Amniotic stem cell (primary cell): ENCODE data around the gene CRBN.

Experiments used
- DNase-seq: peaks from one replicate; lab custom pipeline; 2025; lab: John Stamatoyannopoulos, UW

The CRBN gene

DNA sequence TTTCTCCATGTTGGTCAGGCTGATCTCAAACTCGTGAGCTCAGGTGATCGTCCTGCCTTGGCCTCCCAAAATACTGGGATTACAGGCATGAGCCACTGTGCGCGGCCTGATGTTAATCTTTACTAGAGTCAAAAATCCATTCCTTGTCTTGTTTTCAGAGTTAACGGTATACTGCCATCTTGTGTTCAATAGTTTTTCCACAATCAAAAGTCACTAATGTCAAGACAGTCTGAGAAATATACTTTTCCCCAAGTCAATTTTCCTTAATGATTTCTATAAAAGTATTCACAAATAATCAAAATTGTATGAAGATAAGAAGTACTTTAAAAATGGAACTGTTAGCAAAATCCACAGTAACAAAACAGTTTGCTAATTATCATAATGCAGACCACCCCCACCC, 8.5 kb downstream of the CRBN start:
- no peak for DNase-seq

- no peak for DNase-seq
Measured at GRCh38 chr3:3165650-3166049, 13.8 kb downstream of the CRBN start.

DNA sequence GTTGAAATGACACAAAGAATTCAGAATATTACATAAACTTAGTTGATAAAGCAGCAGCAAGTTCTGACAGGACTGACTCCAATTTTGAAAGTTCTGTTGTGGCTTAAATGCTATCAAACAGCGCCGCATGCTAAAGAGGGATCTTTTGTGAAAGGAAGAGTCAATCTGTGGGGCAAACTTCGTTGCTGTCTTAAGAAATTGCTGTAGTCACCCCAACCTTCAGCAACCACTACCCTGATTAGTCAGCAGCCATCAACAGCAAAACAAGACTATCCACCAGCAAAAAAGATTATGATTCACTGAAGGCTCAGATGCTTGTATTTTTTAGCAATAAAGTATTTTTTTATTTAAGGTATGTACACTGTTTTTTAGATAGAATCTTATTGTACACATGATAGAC, 14.2 kb downstream of the CRBN start:
- no peak for DNase-seq

DNA sequence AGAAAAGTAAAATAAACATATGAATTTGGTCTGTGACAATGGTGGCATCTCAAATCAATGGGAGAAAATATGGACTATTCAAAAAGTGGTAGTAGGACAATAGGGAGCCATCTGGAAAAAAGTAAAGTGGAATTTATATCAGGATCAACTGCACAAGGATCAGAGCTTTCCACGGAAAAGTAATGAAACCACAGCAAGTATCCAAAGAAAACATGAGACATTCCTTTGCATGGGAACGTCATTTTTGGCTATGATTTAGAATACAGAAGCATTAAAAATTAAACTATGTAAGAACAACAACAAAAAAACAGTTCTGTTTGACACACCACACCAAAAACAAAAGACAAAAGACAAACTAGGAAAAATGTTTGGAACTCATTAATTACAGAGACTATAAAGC, 18.7 kb downstream of the CRBN start:
- DNase-seq, result no peak

GRCh38 chr3:3157484-3157883, 22.0 kb downstream of the CRBN start:
- no peak for DNase-seq

DNA sequence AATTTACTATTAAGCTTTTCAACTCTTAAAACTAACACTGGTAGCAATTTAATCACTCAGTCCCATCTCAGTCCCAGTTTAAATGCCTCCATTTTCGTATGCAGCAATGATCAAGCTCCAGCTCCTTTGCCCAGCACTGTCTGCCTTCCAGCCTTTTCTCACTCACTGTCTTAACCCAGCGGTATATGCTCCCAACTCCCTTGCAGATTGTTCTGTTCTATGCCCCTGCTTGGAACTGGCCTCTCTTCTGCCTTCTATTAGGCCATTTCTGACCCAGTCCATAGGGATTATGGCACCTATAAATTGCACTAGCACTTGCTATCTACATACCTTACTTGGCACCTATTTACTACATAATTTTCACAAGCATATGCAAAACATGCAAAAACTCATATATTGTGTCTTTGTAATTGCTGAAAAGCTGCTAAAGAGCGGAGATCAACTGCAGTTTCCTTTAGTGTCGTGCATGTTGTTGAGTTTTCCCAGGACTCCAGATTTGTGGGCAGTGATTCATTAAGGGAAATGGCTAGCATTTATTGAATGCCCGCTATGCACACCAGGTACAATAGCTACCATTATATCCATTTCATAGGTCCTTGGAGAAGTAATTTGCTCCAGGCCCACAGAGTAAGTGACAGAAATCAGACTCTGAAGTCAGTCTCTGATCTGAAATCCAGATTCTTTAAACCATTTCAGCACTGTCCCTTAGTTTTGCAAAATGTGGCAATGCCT, 24.4 kb downstream of the CRBN start:
- DNase-seq, result no peak

GRCh38 chr3:3151513-3151912, 28.0 kb downstream of the CRBN start:
- no peak for DNase-seq

DNA sequence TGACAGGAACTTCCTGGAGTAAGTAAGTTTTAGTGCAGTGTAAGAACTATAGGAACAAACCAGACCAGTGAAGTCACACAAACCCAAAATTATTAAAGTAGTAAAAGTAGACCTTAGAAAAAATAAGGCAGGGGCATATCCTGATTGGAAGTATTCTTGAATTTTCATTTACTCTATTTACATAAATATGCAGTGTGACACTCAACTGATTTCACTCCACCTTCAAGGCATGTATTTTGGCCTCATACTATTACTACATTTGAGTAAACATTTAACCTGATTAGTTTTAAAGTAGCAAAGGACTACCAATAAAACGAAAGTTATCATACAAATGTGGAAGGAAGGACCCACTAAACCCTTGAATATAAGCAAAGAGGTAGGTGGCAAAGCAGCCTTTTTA, 29.9 kb downstream of the CRBN start:
- no peak for DNase-seq

- no peak for DNase-seq
Measured at GRCh38 chr3:3145831-3146230, 33.7 kb downstream of the CRBN start.

DNA sequence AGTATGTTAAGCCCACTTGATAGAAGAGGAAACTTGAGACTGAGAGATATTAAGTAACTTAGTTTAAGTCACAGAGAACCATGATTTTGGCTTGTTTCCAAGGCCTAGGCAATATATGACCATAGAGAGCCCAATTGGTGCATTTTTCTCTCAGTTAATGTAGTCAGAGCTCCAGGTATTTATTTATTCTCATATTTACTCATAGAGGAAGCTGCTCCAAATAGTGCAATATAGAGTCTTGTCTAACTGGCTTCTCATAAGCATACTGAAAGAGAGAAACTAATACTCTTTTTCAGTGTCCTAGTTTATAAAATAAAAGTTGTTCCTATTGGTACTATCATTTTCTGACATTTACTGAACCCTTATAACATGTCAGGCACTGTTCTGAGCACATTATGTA, 37.6 kb downstream of the CRBN start:
- no peak for DNase-seq

GRCh38 chr3:3137526-3137925, 42.0 kb downstream of the CRBN start:
- DNase-seq, result no peak

DNA sequence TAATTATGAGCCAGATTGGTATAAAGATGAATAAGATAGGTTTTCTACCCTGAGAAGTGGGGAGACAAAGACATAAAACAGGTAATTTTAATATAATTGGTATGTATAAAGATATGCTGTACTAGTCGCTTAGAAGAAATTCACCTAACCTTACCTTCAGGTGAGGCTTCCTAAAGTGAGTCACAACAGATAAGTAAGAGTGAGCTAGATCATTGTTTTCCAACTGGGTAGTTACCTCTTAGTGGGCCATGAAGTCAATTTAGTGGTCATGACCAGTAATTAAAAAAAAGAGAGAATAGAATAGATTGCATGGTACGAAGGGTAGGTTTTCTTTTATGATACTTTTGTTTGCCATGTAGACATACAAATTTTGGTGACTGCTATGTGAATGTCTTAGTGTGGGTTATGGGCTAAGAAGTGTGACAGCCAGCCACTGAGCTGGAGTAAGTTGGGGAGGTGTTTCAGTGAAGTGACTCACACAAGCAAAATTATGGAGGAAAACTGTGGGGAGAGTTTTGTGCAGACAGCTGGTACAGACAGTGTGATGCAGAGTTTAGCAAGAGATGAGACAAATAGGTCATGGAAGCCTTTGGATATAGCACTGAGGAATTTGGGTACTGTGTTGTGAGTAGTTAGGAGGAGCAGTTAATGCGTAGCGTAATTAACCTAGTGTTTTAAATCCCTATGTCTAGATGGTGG, 44.6 kb downstream of the CRBN start:
- no peak for DNase-seq

- no peak for DNase-seq
Measured at GRCh38 chr3:3133500-3133899, 46.0 kb downstream of the CRBN start.

- DNase-seq, result no peak
Measured at GRCh38 chr3:3129579-3129978, 49.9 kb downstream of the CRBN start.

DNA sequence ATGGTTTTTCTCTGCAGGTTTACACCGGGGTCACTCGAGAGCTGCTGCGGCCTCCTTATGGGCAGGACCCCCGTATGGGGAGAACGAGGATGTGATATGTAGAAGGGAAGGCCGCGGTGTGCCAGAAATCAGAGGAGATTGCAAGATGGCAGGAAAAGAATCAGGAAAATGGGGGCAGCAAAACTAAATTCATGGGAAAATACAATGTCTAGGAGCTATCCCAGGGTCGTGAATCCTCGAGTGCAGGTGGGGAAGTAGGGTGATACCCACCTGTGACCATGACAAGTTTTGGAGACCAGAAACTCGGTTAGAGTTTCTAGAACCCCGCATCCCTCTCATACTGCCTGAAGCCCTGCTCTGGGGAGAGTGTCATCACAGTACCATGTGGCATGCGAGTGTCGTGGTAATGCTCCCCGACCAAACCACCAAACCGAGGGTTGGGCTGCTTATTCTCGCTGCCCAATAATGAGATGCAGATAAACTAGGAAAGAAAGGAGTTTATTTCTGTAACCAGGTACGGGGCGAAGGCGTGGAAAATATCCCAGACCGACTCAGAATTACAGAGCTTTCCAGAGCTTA, 52.0 kb downstream of the CRBN start:
- DNase-seq, result no peak

GRCh38 chr3:3126477-3127431, 52.7 kb downstream of the CRBN start, which contains the start of gene TRNT1:
TRNT1 (plus strand) TSS chr3:3126940; CDS start chr3:3129041, 2,101 bp downstream.
- peak; percentile 83 for DNase-seq

GRCh38 chr3:3125977-3126376, 53.5 kb downstream of the CRBN start:
- no peak for DNase-seq

- DNase-seq, result no peak
Measured at GRCh38 chr3:3119393-3119851, 60.1 kb downstream of the CRBN start.

- DNase-seq, result no peak
Measured at GRCh38 chr3:3117651-3118050, 61.8 kb downstream of the CRBN start.

DNA sequence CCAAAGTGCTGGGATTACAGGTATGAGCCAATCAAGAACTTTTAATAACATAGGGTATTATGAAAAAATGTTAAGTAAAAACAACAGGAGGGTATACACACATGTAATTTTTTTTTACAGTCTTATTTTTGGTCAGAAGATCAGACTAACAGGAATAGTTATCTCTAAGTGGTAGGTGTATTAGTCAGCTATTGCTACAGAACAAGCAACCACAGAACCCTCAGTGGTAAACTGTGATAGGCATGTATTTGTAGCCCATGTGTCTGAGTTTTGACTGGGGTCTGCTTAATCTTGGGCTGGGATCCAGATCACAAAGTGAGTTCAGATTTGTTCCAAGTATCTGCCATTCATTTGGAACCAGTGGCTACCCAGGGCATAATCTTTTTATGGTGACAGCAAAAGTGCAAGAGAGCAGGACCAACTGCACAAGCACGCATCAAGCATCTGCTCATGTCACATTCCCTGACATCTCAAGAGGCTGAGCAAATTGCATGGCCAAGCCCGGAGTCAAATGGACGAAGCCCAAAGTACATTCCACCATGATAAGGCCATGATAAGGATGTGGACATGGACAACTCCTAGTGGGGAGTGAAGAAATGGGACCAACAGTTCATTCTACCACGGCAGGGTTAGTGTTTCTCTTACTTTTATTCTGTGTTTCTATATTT, 66.3 kb downstream of the CRBN start:
- DNase-seq, result no peak

DNA sequence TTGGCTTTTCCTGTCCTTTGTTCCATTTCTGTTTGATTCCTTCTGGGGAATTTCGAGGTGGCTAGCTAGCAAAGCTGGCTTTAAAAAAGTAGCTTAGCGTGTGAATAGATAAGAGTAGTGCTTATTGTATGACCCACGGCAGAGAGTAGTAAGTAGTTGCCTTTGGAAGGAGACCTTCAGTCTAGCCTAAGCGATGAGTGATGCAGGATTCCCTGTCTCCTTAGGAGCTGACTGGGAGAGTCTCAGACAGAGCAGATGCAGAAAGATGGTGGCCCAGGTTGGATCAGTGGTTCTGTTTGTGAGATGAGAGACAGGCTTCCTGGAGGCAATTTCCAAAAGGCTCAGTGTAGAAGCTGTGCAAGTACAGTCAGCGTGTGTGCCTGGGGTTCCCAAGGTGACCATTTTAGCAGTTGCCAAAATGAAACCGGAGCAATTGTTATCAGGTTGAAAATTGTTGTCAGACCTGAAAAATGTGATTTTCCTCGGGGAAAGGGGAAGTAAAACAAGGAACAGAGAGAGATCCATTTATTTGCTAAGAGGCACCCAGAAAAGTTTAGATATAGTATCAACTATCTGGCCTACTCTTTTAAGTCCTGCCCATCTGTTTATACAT, 68.6 kb downstream of the CRBN start:
- DNase-seq, result no peak
